GM18520 (cell line): ENCODE data around the gene LRR1.
A peak's percentile ranks its signal among the peaks of the same experiment; 100 is the strongest.
"Not testable (repeated sequence)": the region's sequence is repeated elsewhere in the genome, so short reads cannot be mapped to it uniquely, and the experiment has no call there.

Experiments used
- ATAC-seq: cut with Tn5 transposase; IDR thresholded peaks from one replicate; pipeline ENCODE4 v1.9.1; 2021; ENCODE audit not compliant: unreplicated experiment

LRR1 gene, protein sequence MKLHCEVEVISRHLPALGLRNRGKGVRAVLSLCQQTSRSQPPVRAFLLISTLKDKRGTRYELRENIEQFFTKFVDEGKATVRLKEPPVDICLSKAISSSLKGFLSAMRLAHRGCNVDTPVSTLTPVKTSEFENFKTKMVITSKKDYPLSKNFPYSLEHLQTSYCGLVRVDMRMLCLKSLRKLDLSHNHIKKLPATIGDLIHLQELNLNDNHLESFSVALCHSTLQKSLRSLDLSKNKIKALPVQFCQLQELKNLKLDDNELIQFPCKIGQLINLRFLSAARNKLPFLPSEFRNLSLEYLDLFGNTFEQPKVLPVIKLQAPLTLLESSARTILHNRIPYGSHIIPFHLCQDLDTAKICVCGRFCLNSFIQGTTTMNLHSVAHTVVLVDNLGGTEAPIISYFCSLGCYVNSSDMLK

DNA sequence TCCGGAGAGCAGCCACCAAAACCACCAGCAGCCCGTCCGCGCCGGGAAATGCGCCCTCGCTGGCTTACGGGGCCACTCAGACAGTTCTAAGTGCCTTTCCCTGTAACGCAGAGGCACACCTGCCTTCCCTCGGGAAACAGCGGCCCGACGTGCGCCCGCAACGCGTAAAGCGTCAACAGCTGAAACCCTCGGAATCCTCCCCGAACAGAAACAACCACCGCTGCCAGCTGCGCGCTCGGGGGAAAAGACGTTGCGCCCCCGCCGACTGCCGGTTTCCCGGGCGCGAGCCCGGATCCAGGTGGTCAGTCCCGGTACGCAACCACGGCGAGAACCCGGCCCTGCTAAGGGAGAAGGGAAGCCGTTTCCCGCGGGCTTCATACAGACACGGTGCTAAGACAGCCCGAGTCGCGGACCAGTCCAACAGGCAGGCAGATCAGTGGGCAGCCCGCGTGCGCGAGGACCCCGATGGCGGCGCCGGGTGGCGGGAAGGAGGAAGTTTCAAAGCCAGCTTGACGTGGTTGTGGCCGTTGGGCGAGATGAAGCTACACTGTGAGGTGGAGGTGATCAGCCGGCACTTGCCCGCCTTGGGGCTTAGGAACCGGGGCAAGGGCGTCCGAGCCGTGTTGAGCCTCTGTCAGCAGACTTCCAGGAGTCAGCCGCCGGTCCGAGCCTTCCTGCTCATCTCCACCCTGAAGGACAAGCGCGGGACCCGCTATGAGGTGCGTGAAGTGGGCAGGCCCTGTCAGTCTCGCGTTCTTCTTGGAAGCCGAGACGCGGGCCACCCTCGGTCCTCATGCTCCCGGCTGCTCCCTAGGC, at the start of gene LRR1:
TSS of gene LRR1 (plus strand) at position 456 of the 816 bp plus-strand sequence. CDS start at position 537, 81 bp downstream.
- ATAC-seq, result peak; percentile 34

DNA sequence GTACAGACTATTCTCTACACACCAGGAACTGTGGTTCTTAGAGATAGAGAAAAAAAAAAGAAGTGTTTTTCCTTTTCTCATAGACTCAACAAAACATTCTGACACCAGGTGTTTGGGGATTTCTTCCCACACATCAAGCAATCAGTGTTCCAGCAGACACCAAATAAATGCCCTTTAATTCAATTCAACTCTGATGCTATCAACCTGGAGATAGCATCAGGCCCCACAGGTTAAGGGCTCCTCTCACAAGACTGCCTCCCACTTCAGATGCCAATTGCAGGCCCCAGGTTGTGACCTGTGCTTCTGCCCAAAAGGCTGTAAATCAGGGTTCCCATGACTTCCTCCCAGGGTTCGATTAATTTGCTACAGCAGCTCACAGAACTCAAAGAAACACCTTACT, 49.3 kb upstream of the LRR1 start:
- ATAC-seq, result no peak

DNA sequence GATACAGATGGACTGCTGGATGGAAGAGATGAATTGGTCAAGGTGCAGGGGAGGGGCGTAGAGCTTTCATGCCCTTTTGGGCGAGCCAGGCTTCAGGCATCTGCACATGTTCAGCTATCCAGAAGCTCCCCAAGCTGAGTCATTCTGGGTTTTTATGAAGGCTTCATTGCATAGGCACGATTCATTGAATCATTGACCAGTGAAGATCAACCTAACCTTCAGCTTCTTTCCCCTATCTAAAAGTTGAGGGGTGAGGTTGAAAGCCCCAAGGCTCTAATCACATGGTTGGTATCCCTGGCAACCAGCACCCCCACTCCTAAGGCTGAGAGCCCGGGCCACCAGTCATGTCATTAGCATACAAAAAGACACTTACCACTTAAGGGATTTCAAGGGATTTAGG, 48.9 kb upstream of the LRR1 start:
- ATAC-seq, result no peak

DNA sequence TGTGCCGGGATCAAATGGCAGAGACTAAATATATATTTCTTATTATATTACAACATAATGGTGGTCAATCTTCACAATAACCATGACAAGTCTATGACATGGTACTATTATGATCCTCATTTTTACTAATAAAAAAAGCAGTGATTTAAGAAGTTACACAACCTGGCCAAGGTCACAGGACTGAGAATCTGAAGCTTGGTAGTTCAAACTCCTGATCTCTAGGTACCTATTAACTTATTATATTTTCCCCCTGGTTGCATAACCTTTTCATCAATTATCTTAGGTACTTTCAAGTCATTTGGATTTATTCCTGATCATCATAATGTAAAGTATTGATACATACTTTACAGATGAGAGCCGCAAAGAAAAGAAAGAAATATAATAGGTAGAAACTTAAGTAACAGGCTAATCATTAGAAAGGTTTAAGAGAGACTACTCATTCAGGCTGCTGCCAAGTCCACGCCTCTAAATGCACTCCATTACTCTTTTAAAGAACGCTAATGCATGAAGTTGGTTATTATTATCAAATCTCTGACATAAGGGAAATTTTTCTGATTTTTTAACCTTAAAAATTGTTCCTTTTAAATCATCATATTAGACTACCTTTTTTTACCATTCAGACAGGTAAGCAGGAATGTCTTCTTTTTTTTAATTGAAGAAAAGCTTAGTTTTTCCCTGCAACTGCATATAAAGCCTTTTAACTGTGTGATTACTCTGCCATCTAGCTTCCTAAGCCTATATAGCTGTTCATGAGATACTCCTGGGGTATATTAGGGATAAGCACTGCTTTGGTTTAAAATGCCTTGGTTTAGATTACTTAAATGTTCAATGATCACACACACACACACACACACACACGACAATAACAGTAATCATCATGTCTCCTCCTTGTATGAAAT, 48.2 kb upstream of the LRR1 start:
- ATAC-seq, result no peak

DNA sequence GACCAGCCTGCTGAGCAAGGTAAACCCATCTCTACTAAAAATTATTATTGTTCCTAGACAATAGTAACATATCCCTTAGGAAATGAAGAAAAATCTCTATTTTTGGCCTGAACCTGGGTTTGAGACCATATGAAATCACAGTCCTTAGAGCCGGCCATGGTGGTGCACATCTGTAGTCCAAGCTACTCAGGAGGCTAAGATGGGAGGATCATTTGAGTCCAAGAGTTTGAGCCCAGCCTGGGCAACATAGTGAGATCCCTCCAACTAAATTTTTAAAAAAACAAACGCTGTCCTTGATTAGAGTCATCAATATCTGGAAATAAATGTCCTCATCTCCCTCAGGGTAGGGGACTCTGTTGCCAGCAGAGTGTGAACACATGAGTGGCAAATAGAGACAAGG, 47.2 kb upstream of the LRR1 start:
- ATAC-seq, result no peak

DNA sequence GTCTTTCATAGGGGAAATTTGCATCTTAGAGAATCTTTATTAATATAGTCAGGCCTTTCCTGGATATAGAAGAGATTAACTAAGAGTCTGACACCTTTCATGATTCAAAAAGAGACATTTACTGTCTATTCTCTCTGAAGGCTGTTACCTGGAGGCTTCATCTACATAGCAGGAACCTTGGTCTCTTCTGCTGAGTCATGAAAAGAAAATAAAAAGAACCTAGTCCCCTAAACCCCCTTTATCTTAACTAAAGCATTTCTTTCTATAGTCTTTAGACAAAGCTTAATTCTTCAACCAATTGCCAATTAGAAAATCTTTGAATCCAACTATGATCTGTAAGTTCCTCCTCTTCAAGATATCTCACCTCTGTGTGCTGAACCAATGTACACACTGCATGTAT, 45.6 kb upstream of the LRR1 start:
- ATAC-seq, result no peak

DNA sequence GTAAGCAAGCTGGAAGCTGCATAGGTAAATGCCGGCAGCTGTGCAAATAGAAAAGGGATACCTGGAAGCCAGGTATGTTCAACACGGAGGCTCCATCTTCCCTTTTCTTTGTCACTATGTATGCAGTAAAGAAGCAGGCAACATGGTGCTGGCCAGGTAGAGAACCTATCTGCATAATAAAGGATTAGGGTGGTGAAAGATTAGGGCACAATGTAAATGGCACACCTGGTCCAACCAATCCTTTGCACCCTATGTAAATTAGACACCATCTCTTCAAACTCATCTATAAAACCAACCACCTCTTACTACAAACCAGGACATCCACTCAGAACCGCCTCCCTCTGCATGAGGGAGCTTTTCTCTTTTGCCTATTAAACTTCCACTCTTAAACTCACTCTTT, 44.8 kb upstream of the LRR1 start:
- ATAC-seq, result no peak

DNA sequence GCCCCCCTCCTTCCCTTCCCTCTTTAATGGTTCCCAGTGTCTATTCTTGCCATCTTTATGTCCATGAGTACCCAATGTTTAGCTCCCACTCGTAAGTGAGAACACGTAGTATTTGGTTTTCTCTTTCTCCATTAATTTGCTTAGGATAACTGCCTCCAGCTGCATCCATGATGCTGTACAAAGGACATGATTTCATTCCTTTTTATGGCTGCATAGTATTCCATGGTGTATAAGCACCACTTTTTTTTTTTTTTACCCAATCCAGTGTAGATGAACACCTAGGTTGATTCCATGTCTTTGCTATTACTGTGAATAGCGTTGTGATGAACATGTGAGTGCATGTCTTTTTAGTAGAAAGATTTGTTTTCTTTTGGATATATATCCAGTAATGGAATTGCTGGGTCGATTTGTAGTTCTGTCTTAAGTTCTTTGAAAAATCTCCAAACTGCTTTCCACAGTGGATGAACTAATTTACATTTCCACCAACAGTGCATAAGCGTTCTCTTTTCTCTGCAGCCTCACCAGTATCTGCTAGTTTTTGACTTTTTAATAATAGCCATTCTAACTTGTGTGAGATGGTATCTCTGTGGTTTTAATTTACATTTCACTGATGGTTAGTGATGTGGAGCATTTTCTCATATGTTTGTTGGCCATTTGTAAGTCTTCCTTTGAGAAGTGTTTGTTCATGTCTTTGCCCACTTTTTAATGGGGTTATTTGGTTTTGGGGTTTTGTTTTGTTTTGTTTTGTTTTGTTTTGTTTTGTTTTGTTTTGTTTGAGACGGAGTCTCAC, 38.6 kb upstream of the LRR1 start:
- no peak for ATAC-seq

DNA sequence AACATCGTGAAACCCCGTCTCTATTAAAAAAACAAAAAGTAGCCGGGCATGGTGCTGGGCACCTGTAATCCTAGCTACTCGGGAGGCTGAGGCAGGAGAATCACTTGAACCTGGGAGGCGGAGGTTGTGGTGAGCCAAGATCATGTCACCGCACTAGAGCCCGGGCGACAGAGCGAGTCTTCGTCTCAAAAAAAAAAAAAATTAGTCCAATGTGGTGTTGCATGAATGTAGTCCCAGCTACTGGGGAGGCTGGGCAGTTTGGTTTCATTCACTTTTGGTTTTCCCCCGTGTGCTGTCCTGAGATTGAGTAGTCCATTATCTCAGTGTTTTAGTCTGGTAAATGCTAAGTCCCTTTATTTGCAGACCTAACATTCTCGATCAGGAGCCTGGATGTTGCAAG, 32.0 kb upstream of the LRR1 start:
- no peak for ATAC-seq

DNA sequence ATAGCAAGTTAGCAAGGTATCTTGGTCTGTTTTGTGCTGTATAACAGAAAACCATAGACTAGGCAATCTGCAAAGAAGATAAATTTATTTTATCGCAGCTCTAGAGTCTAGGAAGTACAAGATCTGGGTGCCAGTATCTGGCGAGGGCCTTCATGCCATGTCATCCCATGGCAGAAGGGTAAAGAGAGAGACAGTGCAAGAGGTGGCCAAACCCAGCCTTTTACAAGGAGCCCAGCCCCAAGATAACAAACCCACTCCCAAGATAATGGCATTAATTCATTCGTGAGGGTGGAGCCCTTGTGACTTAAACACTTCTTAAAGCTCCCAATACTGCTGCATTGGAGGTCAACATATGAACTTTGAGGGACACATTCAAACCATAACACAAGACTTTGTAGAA, 29.5 kb upstream of the LRR1 start:
- no peak for ATAC-seq

DNA sequence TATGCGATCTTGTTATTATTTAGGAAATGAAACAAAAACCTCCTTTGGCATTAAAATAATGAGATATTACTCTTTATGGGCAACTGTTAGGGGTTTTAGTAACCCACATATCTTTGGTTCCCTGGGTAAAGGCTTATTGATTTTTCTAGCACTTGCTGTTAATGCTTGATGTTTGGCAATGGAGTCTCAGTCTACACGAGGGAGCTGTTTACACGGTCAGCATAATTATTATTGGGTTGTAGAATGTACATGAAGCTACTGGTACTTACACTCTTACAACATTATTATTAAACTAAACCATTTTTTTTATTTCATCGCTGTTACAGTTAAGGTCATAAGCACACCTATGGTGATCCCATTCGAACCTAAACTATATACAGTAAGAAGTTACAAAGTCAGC, 24.7 kb upstream of the LRR1 start:
- ATAC-seq, result no peak

DNA sequence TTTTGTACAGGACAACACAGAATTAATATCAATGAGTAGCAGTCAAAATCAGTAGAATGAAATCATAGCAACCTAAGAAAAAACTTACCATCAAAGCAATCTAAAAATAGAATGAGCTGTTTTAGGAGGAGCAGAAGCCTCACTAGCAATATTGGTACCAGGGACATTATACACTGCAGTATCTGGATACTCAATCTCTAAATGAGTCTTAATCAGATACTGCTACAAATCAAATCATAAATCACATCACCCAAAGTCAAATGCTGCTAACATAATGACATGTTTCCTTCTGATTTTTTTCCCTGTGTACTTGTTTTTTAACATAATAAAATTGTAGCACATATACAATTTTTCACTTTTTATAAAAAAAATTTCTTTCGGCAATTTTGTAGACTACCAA, 20.6 kb upstream of the LRR1 start:
- no peak for ATAC-seq

DNA sequence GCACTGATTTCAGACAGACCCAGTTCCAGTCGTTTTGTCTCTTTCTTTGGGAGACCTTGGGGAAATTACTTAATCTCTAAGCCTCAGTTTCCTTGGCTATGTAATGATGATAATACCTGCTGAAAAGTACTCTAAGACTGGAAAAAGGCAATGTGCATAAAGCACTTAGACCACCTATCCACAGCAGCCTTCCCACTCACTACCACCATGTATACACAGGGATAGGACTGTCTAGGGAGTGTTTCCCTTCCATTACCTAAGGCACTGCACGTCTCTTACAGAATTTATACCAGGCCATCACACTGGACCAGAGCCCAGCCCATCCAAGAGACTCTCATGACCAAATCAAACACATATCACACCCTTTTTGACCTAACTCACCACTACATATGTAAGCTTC, 18.9 kb upstream of the LRR1 start:
- no peak for ATAC-seq

DNA sequence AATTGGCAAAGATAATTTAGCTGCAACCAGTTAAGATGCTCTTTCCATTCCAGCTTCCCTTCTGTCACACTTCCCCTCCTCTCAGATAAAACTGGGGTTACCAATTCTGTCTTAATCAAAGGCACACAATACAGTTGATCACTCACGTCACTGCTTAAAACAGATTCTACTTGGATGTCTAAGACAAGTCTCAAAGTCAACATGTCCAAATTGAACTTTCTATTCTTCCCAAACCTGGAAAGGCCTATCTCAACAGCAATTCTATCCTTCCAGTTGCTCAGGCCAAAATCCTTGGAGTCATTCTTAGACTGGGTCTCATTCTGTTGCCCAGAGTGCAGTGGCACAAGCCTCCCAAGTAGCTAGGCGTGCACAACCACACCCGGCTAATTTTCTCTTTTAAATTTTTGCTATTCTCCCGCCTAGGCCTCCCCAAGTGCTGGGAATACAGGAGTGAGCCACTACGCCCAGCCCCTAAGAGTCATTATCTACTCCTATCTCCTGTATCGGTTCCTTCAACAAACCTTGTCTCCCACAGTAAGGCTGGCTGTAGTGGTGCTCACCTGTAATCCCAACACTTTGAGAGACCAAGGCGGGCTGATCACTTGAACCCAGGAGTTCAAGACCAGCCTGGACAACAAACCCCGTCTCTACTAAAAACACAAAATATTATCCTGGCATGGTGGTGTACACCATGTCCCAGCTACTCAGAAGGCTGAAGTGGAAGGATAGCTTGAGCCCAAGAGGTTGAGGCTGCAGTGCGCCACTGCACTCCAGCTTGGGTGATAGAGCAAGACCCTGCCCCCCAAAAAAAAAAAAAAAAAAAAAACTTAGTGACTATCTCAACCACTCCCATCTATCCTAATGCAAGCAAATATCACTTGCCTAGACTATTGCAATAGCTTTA, 17.3 kb upstream of the LRR1 start:
- ATAC-seq, result no peak

DNA sequence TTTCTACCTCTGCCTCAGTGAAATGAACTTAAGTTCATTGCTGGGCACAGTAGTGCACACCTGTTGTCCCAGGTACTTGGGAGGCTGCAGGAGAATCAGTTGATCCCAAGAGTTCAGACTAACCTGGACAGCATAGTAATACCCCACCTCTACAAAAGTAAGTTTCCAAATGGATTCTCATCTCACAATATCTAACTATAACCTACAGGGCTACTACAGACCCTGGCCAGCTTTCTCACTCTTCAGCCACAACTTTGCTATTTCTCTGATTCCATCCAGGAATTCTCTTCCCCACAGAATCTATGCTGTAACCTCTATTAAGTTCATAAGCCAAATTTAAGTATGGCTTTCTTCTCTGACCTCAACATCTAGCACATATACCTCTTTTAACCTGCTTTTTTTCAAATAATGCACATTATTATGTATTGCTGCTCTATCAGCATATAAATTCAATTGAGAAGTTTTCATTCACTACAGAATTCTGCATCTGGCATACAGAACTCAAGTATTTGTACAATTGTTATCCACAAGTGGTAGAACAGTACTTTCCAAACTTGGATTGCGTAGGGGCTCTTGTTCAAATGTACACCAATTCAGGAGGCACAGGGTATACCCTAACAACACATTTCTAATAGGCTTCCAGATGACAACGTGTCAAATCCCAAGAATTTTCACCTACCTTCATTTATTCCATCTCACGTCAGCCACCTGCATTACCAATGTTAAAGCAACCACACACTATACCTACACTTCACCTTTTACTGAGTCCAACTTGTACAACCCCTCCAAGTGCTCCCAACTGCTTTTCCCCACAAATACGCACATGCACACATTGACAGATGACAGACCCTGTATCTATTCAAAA, 16.4 kb upstream of the LRR1 start:
- ATAC-seq, result no peak

DNA sequence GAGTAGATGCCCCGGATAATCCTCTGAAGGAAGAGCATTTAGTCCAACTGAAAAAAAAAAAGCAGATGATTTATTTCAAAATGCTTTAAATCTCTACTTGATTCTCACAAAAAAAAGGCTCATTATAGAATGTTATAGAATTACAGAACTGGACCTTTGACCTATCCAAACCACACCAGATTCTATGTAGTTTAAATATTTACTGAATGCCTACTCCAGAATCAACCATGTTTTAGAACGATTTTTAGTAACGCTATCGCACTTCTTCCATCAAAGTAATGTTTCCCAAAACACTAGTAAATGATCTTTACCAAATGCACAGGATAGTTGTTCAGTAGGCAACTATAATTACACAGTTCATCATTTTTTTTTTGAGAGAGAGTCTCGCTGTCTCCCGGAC, 15.1 kb upstream of the LRR1 start:
- ATAC-seq, result no peak

DNA sequence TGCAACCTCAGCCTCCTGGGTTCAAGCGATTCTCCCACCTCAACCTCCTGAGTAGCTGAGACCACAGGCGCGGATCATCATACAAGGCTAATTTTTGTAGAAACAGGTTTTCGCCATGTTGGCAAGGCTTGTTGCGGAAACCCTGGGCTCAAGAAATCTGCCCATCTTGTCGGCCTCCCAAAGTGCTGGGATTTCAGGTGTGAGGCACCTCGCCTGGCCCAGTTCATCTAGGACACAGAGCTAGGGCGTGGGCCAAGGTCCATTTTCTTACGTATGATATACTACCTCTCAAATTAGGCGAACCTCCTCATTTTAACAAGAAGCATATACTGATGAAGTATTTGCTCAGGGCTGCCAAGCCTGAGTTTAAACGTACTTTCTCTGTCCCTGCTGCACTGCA, 14.7 kb upstream of the LRR1 start:
- no peak for ATAC-seq

DNA sequence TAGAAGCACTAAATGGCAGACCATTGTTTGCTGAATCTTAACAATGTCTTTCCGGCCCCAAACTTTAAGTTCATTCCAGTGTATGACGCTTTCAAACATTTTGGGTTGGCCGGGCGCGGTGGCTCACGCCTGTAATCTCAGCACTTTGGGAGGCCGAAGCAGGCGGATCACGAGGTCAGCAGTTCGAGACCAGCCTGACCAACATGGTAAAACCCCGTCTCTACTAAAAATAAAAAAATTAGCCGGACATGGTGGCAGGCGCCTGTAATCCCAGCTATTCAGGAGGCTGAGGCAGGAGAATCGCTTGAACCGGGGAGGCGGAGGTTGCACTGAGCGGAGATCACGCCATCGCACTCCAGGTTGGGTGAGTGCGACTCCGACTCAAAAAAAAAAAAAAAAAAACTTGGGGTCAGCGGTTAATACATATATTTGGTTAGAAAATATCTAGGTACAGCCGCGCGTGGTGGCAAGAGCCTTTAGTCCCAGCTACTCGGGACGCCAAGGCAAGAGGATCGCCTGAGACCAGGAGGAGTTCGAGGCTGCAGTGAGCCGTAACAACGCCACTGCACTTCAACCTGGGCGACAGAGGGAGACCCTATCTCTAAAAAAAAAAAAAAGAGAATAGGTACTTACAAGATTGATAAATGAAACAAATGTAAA, 13.6 kb upstream of the LRR1 start:
- ATAC-seq, result not testable (repeated sequence)
